Bronchial epithelial cell (primary cell): ENCODE measurements around the gene WDR37. TPM values are rescaled to one million over a fixed set of nuclear protein-coding genes. Genes with fewer than 3 reads are reported as not detected.
A peak's percentile ranks its signal among the peaks of the same experiment; 100 is the strongest.

Experiments
- DNase-seq: peaks from one replicate; pipeline ENCODE4 v3.0.0-alpha.2; 2010; ENCODE audit warnings: low read depth
- FAIRE-seq: peaks from 2 replicates; lab custom pipeline; 2011; peaks lifted over from hg19 to GRCh38; lab: Jason Lieb, UNC
- H3K27me3 ChIP-seq: 2 replicates; pipeline ENCODE4 v1.5.1; 2011; ENCODE audit warnings: low read length; ENCODE audit not compliant: control insufficient read depth, insufficient read depth
- H3K36me3 ChIP-seq: 2 replicates; pipeline ENCODE4 v1.5.1; 2011; ENCODE audit warnings: low read length; ENCODE audit not compliant: control insufficient read depth, insufficient read depth
- H3K4me3 ChIP-seq: 2 replicates; pipeline ENCODE4 v1.5.1; 2011; ENCODE audit warnings: mild to moderate bottlenecking, low read depth, low read length, control low read depth
- CTCF ChIP-seq: IDR thresholded peaks from 2 replicates; pipeline ENCODE4 v1.5.1; 2011; ENCODE audit warnings: mild to moderate bottlenecking, moderate library complexity, low read length, control low read depth, inconsistent platforms; ENCODE audit not compliant: insufficient read depth, severe bottlenecking
- total RNA-seq: library from RNA; depleted of rRNA; stranded (reverse); fragments of >200 nt; gene quantifications from 2 replicates; pipeline ENCODE4 v1.2.1, GENCODE V29; 2014

The WDR37 gene
- total RNA-seq, 1 donor from 2014 or later, result 11.1 TPM

GRCh38 chr10:1102416-1102815 is 46.2 kb downstream of the WDR37 start:
- DNase-seq, result no peak
- Histone ChIP-seq H3K27me3 (no peaks in the 10 kb centered on the region), H3K36me3 (peaks cover 28% of the 10 kb centered on the region), H3K4me3 (no peak overlapping the region)
- no peak for FAIRE-seq
- no peak for TF ChIP-seq CTCF

DNA sequence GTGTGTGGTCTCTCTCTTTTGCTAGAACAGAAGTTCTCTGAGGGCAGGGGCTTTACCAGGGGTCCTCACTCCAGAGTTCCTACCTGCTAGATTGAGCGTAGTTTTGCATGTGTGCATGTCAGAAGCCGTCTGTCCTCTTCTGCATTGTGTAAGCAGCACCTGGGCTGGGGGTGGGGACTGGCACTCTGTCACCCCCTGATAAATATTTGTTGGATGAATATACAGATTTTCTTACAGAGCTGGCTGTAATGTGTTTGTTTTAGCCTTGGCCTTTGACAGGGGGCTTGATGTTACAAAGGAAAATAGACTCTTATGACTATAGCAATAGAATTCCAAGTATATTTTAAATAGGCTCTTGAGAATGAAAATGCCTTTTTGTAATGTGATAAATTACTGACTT is 46.6 kb downstream of the WDR37 start:
- no peak overlapping the region for H3K4me3 ChIP-seq
- DNase-seq, result peak; percentile 8
- no peak for TF ChIP-seq CTCF
- H3K36me3 ChIP-seq, result peaks cover 28% of the 10 kb centered on the region
- FAIRE-seq, result no peak
- no peaks in the 10 kb centered on the region for H3K27me3 ChIP-seq

- Histone ChIP-seq H3K27me3 (no peaks in the 10 kb centered on the region), H3K36me3 (peaks cover 32% of the 10 kb centered on the region), H3K4me3 (no peak overlapping the region)
- TF ChIP-seq CTCF, result no peak
- no peak for FAIRE-seq
- no peak for DNase-seq
These were observed 47.4 kb downstream of the WDR37 start for GRCh38 chr10:1103551-1103950.

DNA sequence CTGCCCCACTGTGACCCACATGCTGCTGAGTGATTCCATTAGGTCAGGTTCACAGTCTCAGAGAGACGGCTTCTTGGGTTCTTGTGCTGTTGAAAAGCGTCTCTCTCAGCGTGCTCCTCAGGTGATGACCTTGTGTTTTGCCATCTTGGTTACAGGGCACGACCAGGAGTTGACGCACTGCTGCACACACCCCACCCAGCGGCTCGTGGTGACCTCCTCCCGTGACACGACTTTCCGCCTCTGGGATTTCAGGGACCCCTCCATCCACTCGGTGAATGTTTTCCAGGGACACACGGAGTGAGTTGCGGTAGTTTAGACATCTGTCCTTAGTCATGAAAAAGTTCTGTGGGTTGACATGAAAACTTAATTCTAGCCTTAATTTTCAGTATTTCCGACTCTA is 48.8 kb downstream of the WDR37 start:
- Histone ChIP-seq H3K36me3 (peaks cover 35% of the 10 kb centered on the region), H3K27me3 (no peaks in the 10 kb centered on the region), H3K4me3 (no peak overlapping the region)
- DNase-seq (no peak), FAIRE-seq (no peak)
- no peak for TF ChIP-seq CTCF

DNA sequence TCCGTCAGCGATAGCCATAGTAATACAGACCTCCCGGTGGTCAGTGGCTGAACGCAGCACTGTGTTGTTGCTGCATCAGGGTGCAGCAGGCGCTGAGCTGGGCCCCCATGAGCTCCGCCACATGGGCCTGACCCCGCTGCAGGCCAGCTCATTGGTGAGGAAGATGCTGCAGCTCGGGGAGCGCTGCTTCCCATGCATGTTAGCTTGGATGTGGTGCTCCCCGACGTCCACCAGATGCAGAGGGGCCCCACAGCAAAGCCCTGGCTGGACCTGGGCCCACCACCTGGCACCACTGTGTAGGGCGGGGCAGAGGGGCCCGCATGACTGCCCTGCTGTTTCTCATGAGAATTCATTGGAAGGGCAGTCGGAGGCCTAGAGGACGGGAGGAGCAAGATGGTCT is 50.8 kb downstream of the WDR37 start:
- no peak overlapping the region for H3K4me3 ChIP-seq
- peaks cover 34% of the 10 kb centered on the region for H3K36me3 ChIP-seq
- no peaks in the 10 kb centered on the region for H3K27me3 ChIP-seq
- TF ChIP-seq CTCF, result no peak
- DNase-seq (no peak), FAIRE-seq (no peak)

DNA sequence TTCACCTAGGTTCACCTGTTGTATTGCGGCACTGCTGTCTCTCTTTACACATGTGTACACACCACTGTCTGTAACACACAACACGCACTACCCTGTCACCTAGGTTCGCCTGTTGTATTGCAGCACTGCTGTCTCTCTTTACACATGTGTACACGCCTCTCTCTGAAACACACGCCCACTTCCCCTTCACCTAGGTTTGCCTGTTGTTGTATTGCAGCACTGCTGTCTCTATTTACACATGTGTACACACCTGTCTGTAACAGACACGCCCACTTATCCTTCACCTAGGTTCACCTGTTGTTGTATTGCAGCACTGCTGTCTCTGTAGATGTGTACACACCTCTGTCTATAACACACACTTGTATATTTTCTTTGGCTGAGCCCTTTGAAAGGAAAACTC is 51.5 kb downstream of the WDR37 start:
- peaks cover 37% of the 10 kb centered on the region for H3K36me3 ChIP-seq
- FAIRE-seq, result peak; percentile 99

More for the DNA sequence above, 51.5 kb downstream of the WDR37 start:
- TF ChIP-seq CTCF, result no peak
- H3K27me3 ChIP-seq, result no peaks in the 10 kb centered on the region
- no peak overlapping the region for H3K4me3 ChIP-seq
- peak; percentile 27 for DNase-seq
